GM06990 (cell line): ENCODE results near the gene SPATC1L.

ENCODE experiments used
- DNase-seq: peaks from one replicate; pipeline ENCODE4 v3.0.0-alpha.2; 2011; ENCODE audit not compliant: insufficient read length; ENCODE audit errors: extremely low read depth
- H3K27me3 ChIP-seq: replicated peaks from 2 replicates; pipeline ENCODE4 v1.6.0; 2011; ENCODE audit warnings: low read length; ENCODE audit not compliant: control insufficient read depth, insufficient read depth
- H3K36me3 ChIP-seq: 2 replicates; pipeline ENCODE4 v1.5.1; 2011; ENCODE audit warnings: low read length; ENCODE audit not compliant: control insufficient read depth, insufficient read depth
- H3K4me3 ChIP-seq: replicated peaks from 2 replicates; pipeline ENCODE4 v1.5.1; 2011; ENCODE audit warnings: low read depth, mild to moderate bottlenecking, control low read depth, low read length
- TF ChIP-seq, protein P1 (sequence below): IDR thresholded peaks from 2 replicates; pipeline ENCODE4 v1.5.1; 2011; ENCODE audit warnings: low read length, control low read depth, mild to moderate bottlenecking, inconsistent platforms; ENCODE audit not compliant: insufficient read depth, poor library complexity, severe bottlenecking

The SPATC1L gene

DNA sequence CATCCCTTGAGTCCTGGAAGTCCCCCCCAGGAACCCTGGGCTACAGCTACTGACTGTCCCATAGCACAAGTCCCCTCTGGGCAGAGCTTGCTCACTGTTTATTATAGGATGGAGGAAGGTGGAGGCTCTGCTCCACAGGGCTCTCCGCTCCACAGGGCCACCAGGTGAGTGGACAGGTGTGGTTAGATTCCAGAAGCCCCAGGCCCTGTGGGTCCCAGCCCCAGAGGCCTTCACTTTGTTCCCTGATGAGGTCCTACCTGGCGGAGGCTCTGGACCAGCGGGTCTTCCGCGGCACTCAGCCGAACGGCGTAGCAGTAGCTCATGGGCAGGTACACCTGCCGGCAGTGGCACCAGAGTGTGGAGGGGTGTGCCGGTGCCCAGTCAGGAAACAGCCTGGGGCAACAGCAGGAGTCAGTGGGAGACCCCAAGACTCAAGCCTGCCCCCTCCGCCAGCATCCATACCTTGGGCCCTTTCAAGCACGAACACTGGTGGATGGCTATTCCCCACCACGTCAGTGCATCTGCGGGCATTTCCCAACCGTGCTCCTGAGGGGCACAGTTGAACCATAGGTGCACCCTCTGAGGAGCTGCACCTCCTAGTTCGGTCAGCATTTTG, 32.0 kb upstream of the SPATC1L start:
- DNase-seq = no peak
- Histone ChIP-seq H3K27me3 (no peaks in the 10 kb centered on the region), H3K36me3 (peaks cover 12% of the 10 kb centered on the region), H3K4me3 (no peak overlapping the region)
- TF ChIP-seq, protein P1, sequence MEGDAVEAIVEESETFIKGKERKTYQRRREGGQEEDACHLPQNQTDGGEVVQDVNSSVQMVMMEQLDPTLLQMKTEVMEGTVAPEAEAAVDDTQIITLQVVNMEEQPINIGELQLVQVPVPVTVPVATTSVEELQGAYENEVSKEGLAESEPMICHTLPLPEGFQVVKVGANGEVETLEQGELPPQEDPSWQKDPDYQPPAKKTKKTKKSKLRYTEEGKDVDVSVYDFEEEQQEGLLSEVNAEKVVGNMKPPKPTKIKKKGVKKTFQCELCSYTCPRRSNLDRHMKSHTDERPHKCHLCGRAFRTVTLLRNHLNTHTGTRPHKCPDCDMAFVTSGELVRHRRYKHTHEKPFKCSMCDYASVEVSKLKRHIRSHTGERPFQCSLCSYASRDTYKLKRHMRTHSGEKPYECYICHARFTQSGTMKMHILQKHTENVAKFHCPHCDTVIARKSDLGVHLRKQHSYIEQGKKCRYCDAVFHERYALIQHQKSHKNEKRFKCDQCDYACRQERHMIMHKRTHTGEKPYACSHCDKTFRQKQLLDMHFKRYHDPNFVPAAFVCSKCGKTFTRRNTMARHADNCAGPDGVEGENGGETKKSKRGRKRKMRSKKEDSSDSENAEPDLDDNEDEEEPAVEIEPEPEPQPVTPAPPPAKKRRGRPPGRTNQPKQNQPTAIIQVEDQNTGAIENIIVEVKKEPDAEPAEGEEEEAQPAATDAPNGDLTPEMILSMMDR = no peak

DNA sequence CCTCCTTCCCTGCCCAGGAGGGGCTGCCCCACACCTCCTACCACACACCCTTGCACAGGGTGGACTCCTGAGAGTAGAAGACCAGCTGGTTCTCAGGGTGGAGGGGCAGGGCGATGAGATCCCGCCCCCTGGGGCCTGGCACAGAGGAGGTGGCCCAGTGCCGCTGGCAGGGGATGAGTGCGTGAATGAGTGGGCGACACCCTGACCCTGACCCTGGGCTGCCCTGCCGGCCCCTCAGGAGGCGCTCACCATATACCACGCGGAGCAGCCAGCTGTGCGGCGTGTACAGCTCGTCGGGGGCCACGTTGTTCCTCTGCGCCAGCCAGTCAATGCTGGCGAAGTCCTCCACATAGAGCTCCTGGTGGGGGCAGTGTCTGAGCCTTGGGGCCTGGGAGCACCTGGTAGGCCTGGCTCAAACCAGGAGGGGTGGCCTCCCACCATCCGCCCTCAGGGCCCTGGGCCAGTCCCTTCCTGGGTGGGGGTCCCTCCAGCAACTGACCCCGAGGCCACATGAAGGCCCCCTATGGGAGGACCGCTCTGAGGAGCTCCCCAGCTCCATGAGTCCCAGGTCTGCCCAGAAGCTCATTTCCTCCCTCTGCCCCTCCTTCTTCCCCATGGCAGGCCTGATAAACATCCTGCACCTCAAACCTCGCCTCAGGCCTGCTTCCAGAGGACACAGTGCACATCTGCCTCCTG, 31.3 kb upstream of the SPATC1L start:
- no peak for DNase-seq
- peaks cover 12% of the 10 kb centered on the region for H3K36me3 ChIP-seq
- TF ChIP-seq, protein P1 = no peak
- H3K27me3 ChIP-seq = no peaks in the 10 kb centered on the region
- H3K4me3 ChIP-seq = no peak overlapping the region

DNA sequence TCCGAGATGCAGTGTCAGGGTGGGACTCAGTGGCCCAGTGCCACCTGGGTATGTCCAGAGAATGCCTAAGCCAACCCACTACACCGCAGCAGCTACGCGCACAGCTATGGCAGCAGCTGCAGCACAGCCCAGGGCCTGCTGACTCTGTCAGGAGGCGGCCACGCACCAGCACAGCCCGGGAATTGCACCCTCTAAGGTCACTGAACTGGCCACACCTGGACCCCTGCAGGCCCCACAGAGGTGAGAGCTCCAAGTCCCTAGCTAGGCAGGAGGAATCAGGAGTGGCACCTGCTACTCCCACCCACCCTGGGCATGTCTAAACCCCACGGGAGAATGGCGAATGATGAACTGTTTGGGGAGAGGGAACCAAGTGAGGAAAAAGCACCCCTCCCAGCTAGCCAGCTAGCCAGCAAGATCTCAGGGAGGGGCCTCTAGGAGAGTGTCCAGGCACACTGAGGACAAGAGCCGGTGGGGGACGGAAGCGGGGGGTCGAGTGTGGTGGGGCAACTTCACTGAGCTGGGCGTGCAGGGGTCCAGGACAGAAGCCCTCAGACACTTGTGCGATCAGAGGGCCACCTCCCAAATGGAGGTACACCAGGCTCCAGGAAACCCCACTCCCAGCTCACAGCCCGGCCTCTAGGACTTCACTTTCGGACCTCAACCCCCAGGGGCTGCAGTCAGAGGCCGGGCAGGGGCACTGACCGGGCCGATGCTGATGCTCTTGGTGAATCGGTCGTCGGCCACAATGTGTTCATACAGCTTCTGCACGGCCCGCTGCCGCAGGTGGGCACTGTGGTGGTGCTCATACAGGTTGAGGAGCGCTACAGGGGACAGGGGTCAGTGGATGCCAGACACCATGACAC, 30.4 kb upstream of the SPATC1L start:
- Histone ChIP-seq H3K27me3 (no peaks in the 10 kb centered on the region), H3K36me3 (peaks cover 7% of the 10 kb centered on the region), H3K4me3 (no peak overlapping the region)
- TF ChIP-seq, protein P1 = no peak
- DNase-seq = no peak

DNA sequence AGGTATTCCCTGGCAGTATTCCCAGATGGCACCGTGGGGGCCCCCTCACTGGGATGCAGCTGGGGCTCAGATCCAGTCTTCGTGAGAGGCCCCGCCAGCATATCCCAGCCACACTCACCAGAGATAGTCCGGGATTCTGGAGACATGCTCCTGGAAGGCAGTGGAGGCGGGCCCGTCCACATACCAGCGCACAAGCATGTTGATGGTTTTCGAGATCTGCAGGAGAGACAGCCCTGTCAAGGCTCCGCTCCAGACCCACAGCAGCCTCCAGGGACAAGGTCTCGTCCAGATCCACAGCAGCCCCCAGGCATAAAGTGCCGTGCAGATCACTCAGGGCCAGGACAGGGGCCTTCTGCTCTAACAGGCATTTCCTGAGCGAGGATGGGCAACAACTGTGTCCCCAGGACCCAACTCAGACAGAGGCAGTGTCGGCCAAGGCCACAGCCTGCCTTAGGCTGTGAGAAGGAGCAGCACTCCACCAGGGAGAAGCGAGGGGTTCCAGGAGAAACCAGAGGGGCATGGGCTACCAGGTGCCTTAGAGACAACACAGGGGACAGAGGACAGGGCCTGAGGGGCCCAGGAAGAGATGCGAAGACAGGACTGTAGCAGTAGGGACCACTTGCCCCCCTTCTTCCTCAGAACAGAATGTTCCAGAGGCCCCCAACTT, 29.5 kb upstream of the SPATC1L start:
- H3K4me3 ChIP-seq = no peak overlapping the region
- no peak for DNase-seq
- no peaks in the 10 kb centered on the region for H3K27me3 ChIP-seq
- TF ChIP-seq, protein P1 = no peak
- peaks cover 4% of the 10 kb centered on the region for H3K36me3 ChIP-seq

- Histone ChIP-seq H3K4me3 (no peak overlapping the region), H3K27me3 (no peaks in the 10 kb centered on the region), H3K36me3 (peaks cover 4% of the 10 kb centered on the region)
- TF ChIP-seq, protein P1 = no peak
- DNase-seq = no peak
Observed at GRCh38 chr21:46212721-46213484, 28.6 kb upstream of the SPATC1L start.
